Measurements from ENCODE around the gene PSAT1.
A peak's percentile ranks its signal among the peaks of the same experiment; 100 is the strongest.
"Not testable (repeated sequence)": the region's sequence is repeated elsewhere in the genome, so short reads cannot be mapped to it uniquely, and the experiment has no call there.

The PSAT1 gene

GRCh38 chr9:78296893-78297671 lies at the start of gene PSAT1:
Gene PSAT1, plus strand, starts transcription at chr9:78297125. Its CDS starts 86 bp downstream, at chr9:78297211.
- DNase-seq: peak; percentile 85

GRCh38 chr9:78248635-78249034 lies 48.3 kb upstream of the PSAT1 start:
- no peak for DNase-seq

DNA sequence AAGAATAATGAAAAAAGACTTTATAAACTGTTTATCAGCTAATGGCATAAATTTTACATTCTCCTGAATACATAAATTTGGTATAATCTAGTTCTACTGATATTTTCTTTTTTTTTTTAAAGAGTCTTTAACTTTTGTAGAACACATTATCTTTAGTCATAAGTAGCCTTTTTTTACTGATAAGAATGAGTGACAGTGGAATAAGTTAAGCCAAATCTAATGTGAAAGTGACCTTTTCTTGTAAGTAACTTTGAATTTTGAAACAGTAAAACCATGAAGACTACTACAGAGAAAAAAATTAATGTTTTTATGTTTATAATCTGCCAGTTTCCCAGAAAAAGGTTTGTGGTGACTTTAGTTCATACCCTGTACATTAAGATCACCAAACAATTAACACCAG lies 47.4 kb upstream of the PSAT1 start:
- DNase-seq: no peak

GRCh38 chr9:78252616-78253015 lies 44.3 kb upstream of the PSAT1 start:
- DNase-seq: no peak

DNA sequence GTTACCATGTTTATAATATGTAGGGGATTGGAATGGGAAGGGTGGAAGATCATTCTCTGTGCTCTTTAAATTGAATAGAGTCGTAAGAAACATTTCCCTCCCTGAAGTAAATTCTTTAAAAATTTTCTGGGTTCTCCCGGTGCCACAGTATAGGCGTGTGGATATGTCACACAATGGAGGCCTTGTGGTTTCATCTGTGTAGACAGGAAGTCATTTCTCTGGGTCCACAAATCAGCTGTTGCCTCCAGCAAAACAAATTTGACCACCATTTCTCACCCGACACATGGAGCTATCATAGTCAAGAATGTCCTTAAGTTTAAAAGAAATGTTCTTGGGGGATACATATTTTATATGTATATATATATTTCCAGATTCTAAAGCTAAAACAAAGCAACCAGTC lies 43.6 kb upstream of the PSAT1 start:
- DNase-seq: no peak

- DNase-seq: peak; percentile 10
Observed at GRCh38 chr9:78261403-78262001, 35.4 kb upstream of the PSAT1 start.

- DNase-seq: no peak
Observed at GRCh38 chr9:78262655-78263054, 34.3 kb upstream of the PSAT1 start.

- no peak for DNase-seq
Observed at GRCh38 chr9:78267889-78268288, 29.0 kb upstream of the PSAT1 start.

- no peak for DNase-seq
Observed at GRCh38 chr9:78269784-78270183, 27.1 kb upstream of the PSAT1 start.

GRCh38 chr9:78272307-78272706 lies 24.6 kb upstream of the PSAT1 start:
- no peak for DNase-seq

- no peak for DNase-seq
Observed at GRCh38 chr9:78273761-78274160, 23.2 kb upstream of the PSAT1 start.

GRCh38 chr9:78278177-78278777 lies 18.6 kb upstream of the PSAT1 start:
- no peak for DNase-seq

DNA sequence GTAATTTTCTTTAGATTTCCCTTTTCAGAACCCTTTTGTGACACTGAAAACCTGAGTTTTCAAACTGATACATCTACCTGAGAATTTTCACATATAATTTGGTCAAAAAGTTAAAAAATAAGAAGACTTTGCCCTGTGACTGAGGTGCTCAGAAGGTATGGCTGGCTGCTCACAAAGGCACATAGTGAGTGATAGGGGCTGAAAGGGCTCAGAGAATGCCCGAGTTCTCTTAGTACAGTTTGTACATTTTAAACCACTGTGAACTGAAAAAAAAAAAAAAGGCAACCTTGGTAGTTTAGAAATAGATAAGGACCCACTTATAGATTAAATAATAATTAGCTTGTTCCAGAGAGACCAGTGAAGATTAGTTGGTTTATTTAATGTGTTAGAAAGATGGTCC lies 18.1 kb upstream of the PSAT1 start:
- no peak for DNase-seq

GRCh38 chr9:78280982-78281668 lies 15.8 kb upstream of the PSAT1 start:
- DNase-seq: peak; percentile 22

- DNase-seq: not testable (repeated sequence)
Observed at GRCh38 chr9:78284181-78284580, 12.7 kb upstream of the PSAT1 start.

DNA sequence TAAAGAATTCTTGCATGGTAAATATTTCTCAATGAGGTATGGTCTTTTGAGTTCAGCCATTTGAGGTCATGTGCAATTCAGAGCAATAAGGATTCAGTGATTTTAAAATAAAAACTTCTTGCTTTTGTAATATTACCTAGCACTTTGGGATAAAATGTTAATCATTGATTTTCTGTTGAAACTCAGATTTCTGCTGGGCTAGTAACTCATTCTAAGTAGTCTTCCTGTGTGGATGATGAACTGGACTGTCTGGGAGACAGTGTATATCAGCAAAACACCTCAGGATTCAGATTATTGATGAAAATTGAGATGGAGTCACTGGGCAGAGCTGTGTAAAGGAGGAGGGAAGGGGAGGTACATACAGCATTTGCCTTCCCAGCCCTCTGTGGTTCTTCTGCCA lies 10.8 kb upstream of the PSAT1 start:
- no peak for DNase-seq

DNA sequence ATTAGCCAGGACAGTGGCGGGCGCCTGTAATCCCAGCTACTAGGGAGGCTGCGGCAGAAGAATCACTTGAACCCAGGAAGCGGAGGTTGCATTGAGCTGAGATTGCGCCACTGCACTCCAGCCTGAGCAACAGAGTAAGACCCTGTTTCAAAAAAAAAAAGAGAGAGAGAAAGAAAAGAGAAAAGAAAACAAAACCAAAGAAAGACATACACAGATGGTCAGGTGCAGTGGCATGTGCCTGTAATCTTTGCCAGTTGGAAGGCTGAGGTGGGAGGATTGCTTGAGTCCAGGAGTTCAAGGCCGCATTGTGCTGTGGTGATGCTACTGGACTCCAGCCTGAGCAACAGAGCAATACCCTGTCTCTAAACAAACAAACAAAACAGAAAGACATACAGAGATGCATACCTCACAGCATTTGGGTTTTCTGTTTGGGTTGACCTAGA lies 10.0 kb upstream of the PSAT1 start:
- DNase-seq: no peak

GRCh38 chr9:78288214-78288892 lies 8.6 kb upstream of the PSAT1 start:
- DNase-seq: no peak

- DNase-seq: no peak
Observed at GRCh38 chr9:78289474-78289873, 7.5 kb upstream of the PSAT1 start.

DNA sequence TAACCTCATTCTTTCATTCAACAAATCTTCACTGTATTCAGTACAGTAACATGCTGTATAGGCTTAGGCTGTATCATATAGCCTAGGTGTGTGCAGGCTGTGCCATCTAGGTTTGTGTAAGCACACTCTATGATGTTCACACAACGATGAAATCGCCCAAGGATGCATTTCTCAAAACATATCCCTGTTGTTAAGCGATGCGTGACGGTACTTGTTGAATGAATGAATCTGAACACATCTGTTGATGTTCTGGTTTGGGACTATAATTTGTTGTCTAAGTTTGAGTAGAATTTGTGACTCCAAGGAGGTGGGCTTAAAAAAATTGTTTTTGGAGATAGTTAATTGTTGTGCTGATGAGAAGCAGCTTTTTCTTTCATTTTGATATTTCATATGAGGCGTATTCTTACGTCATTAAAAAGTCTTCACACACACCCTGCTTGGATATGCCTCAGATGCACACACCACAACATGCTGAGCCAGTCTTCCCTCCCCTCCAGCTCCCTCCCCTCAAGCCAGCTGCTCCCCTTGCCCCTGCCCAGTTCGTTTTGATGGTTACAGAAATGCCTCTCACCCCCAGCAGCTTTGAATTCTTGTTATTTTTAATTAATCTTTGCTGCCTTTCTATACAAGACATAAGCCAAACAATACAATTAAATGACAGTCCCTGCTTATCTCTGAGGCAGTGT lies 5.5 kb upstream of the PSAT1 start:
- no peak for DNase-seq

- no peak for DNase-seq
Observed at GRCh38 chr9:78292026-78292425, 4.9 kb upstream of the PSAT1 start.

DNA sequence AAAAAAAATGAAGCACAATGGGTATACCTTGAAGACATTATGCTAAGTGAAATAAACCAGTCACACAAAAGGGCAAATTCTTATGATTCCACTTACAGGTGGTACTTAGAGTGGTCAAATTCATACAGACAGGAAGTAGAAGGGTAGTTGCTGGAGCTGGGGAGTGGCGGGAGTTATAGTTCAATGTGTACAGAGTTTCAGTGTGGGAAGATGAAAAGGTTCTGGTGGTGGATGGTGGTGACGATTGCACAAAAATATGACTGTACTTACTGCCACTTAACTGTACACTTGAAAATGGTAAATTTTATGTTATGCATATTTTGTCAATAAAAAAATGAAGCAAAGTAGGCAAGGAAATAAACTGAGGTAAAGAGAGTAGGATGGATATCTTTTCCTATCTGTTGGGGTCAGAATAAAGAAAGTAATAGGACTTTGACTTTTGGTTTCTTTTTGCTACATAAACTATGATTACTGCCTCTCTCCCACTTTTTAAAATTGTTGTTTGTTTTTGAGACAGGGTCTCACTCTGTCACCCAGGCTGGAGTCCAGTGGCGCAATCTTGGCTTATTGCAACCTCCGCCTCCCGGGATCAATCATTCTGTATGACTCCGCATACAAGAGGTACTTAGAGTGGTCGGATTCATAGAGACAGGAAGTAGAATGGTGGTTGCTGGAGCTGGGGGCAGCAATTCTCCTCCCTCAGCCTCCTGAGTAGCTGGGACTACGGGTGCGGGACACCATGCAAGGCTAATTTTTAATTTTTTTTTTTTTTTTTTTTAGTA lies 4.0 kb upstream of the PSAT1 start:
- DNase-seq: no peak
